Liver (tissue), 9 donors: Measurements from ENCODE around the gene FOXL1. TPM values are rescaled to one million over a fixed set of nuclear protein-coding genes. Genes with fewer than 3 reads are reported as not detected.

Source experiments
- DNase-seq: peaks from one replicate; pipeline ENCODE4 v3.0.0-alpha.2; 2017; ENCODE audit warnings: low spot score
- H3K27ac ChIP-seq, 2 donors: one replicate each; pipeline ENCODE4 v1.7.0; 2013; ENCODE audit warnings: inconsistent platforms in 2 of 2, low read length in 2 of 2, control low read depth in 1 of 2, low read depth in 1 of 2, mild to moderate bottlenecking in 1 of 2
- H3K27me3 ChIP-seq, 4 donors: one replicate each; pipeline versions ENCODE4 v1.6.1 to v1.7.0; 2013; ENCODE audit warnings: low read length in 3 of 4, inconsistent platforms in 1 of 4, mild to moderate bottlenecking in 1 of 4, moderate library complexity in 1 of 4; ENCODE audit not compliant: control insufficient read depth in 4 of 4, insufficient read depth in 4 of 4
- H3K36me3 ChIP-seq, 4 donors: one replicate each; pipeline versions ENCODE4 v1.6.1 to v1.7.0; 2013; ENCODE audit warnings: low read length in 3 of 4, mild to moderate bottlenecking in 3 of 4, low read depth in 1 of 4, moderate library complexity in 1 of 4; ENCODE audit not compliant: control insufficient read depth in 4 of 4, insufficient read depth in 3 of 4
- H3K4me1 ChIP-seq, 4 donors: one replicate each; pipeline versions ENCODE4 v1.6.1 to v1.7.0; 2013; ENCODE audit warnings: low read length in 3 of 4, mild to moderate bottlenecking in 3 of 4, moderate library complexity in 1 of 4; ENCODE audit not compliant: control insufficient read depth in 4 of 4, insufficient read depth in 4 of 4
- H3K4me3 ChIP-seq, 3 donors: one replicate each; pipeline versions ENCODE4 v1.6.1 to v1.7.0; 2013; ENCODE audit warnings: low read length in 3 of 3, control low read depth in 1 of 3, low read depth in 1 of 3, mild to moderate bottlenecking in 1 of 3
- H3K9ac ChIP-seq, 2 donors: one replicate each; pipeline ENCODE4 v1.7.0; 2013; ENCODE audit warnings: low read length in 2 of 2, mild to moderate bottlenecking in 2 of 2, moderate library complexity in 2 of 2, control low read depth in 1 of 2, low read depth in 1 of 2
- H3K9me3 ChIP-seq, 4 donors: one replicate each; pipeline versions ENCODE4 v1.6.1 to v1.7.0; 2013; ENCODE audit warnings: low read length in 3 of 4; ENCODE audit not compliant: control insufficient read depth in 4 of 4
- CTCF ChIP-seq: fragments of 150-350 bp; IDR thresholded peaks from 2 replicates; pipeline ENCODE4 v1.5.1; 2017; ENCODE audit warnings: improper control_type of control experiment, low read depth, low read length; ENCODE audit not compliant: missing input control
- EGR1 ChIP-seq, 2 donors: IDR thresholded peaks; 2 replicates each; pipeline ENCODE4 v1.6.1; 2016 to 2018; ENCODE audit warnings: antibody characterized with exemption in 2 of 2, low read depth in 2 of 2
- FOXA1 ChIP-seq: IDR thresholded peaks from 2 replicates; pipeline ENCODE4 v1.6.1; 2016; ENCODE audit warnings: antibody characterized with exemption
- FOXA2 ChIP-seq: IDR thresholded peaks from 2 replicates; pipeline ENCODE4 v1.6.1; 2016; ENCODE audit warnings: antibody characterized with exemption
- GABPA ChIP-seq, 2 donors: IDR thresholded peaks in 1 of 2; conservative IDR thresholded peaks in 1 of 2; 2 replicates each; pipeline ENCODE4 v1.6.1; 2016; ENCODE audit warnings: antibody characterized with exemption in 2 of 2, mild to moderate bottlenecking in 1 of 2, moderate library complexity in 1 of 2
- HNF4A ChIP-seq, 2 donors: conservative IDR thresholded peaks; 2 replicates each; pipeline ENCODE4 v1.6.1; 2016; ENCODE audit warnings: antibody characterized with exemption in 2 of 2, mild to moderate bottlenecking in 2 of 2
- HNF4G ChIP-seq: IDR thresholded peaks from 2 replicates; pipeline ENCODE4 v1.6.1; 2016; ENCODE audit warnings: antibody characterized with exemption
- JUND ChIP-seq, 2 donors: IDR thresholded peaks; 2 replicates each; pipeline ENCODE4 v1.6.1; 2016; ENCODE audit warnings: antibody characterized with exemption in 2 of 2
- NR2F2 ChIP-seq: IDR thresholded peaks from 2 replicates; pipeline ENCODE4 v1.6.1; 2016; ENCODE audit warnings: antibody characterized with exemption
- RAD21 ChIP-seq, 2 donors: IDR thresholded peaks; 2 replicates each; pipeline ENCODE4 v1.6.1; 2016; ENCODE audit warnings: antibody characterized with exemption in 2 of 2, mild to moderate bottlenecking in 2 of 2
- RXRA ChIP-seq, 2 donors: IDR thresholded peaks; 2 replicates each; pipeline ENCODE4 v1.6.1; 2017 to 2018; ENCODE audit warnings: antibody characterized with exemption in 2 of 2, mild to moderate bottlenecking in 1 of 2
- SP1 ChIP-seq: IDR thresholded peaks from 2 replicates; pipeline ENCODE4 v1.6.1; 2018; ENCODE audit warnings: antibody characterized with exemption, mild to moderate bottlenecking
- TAF1 ChIP-seq: conservative IDR thresholded peaks from 2 replicates; pipeline ENCODE4 v1.6.1; 2016; ENCODE audit warnings: antibody characterized with exemption, mild to moderate bottlenecking
- WGBS: extraction: QIAGEN DNeasy Blood & Tissue Kit; methylation state at CpG from one replicate; pipeline ENCODE4 v1.1.7; 2013; 5-methylcytosine and 5-hydroxymethylcytosine counted together
- polyA plus RNA-seq, 2 donors: library from polyadenylated mRNA; stranded (reverse) in 1 of 2; unstranded in 1 of 2; fragments of 200-250 nt in 1 of 2; fragments of >200 nt in 1 of 2; fragmentation: Nextera tagmentation in 1 of 2; extraction: Ambion mirVana in 1 of 2; gene quantifications; one replicate each; pipeline versions ENCODE4 v1.2.1 to v1.2.3, GENCODE V29; 2013 to 2015
- total RNA-seq, 2 donors: library from RNA; depleted of rRNA; stranded (reverse); fragments of >200 nt; gene quantifications; one replicate each; pipeline ENCODE4 v1.2.3, GENCODE V29; 2014
- TF ChIP-seq, protein P1 (sequence below): IDR thresholded peaks from 2 replicates; pipeline ENCODE4 v1.6.1; 2016; ENCODE audit warnings: antibody characterized with exemption
- TF ChIP-seq, protein P2 (sequence below): IDR thresholded peaks from 2 replicates; pipeline ENCODE4 v1.6.1; 2016; ENCODE audit warnings: antibody characterized with exemption, mild to moderate bottlenecking
- TF ChIP-seq, protein P3 (sequence below): IDR thresholded peaks from 2 replicates; pipeline ENCODE4 v1.6.1; 2016; ENCODE audit warnings: antibody characterized with exemption
- donor health status: healthy.
- donor health status: healthy.
- donor health status: healthy.
- donor health status: healthy.
- donor health status: healthy.

The FOXL1 gene
- total and polyA plus RNA-seq, 4 donors: 0.05 to 0.06 TPM; not detected in 2

DNA sequence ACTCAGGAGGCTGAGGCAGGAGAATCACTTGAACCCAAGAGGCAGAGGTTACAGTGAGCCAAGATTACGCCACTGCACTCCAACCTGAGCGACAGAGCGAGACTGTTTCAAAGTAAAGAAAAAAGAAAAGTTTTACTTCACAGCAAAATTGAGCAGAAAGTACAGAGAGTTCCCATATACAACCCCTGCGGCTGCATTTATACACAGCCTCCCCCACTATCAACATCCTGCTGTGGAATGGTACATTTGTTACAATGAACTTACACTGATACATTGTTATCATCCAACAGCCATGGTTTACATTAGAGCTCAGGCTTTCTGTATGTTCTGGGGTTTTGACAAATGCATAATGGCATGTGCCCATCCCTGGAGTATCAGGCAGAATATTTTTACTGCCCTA is 20.8 kb upstream of the FOXL1 start:
- TF ChIP-seq JUND (IDR thresholded peaks at IDR 0.05): no peak
- no peak for TF ChIP-seq HNF4A (conservative IDR thresholded peaks at IDR 0.05)
- no peak for TF ChIP-seq RAD21 (IDR thresholded peaks at IDR 0.05)
- TF ChIP-seq FOXA1: no peak
- TF ChIP-seq EGR1 (IDR thresholded peaks at IDR 0.05; ENCODE audit: low read depth in 2 of 2): no peak
- no peak for TF ChIP-seq SP1
- no peak for TF ChIP-seq CTCF
- TF ChIP-seq, protein P1, sequence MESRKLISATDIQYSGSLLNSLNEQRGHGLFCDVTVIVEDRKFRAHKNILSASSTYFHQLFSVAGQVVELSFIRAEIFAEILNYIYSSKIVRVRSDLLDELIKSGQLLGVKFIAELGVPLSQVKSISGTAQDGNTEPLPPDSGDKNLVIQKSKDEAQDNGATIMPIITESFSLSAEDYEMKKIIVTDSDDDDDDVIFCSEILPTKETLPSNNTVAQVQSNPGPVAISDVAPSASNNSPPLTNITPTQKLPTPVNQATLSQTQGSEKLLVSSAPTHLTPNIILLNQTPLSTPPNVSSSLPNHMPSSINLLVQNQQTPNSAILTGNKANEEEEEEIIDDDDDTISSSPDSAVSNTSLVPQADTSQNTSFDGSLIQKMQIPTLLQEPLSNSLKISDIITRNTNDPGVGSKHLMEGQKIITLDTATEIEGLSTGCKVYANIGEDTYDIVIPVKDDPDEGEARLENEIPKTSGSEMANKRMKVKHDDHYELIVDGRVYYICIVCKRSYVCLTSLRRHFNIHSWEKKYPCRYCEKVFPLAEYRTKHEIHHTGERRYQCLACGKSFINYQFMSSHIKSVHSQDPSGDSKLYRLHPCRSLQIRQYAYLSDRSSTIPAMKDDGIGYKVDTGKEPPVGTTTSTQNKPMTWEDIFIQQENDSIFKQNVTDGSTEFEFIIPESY: no peak
- TF ChIP-seq, protein P2, sequence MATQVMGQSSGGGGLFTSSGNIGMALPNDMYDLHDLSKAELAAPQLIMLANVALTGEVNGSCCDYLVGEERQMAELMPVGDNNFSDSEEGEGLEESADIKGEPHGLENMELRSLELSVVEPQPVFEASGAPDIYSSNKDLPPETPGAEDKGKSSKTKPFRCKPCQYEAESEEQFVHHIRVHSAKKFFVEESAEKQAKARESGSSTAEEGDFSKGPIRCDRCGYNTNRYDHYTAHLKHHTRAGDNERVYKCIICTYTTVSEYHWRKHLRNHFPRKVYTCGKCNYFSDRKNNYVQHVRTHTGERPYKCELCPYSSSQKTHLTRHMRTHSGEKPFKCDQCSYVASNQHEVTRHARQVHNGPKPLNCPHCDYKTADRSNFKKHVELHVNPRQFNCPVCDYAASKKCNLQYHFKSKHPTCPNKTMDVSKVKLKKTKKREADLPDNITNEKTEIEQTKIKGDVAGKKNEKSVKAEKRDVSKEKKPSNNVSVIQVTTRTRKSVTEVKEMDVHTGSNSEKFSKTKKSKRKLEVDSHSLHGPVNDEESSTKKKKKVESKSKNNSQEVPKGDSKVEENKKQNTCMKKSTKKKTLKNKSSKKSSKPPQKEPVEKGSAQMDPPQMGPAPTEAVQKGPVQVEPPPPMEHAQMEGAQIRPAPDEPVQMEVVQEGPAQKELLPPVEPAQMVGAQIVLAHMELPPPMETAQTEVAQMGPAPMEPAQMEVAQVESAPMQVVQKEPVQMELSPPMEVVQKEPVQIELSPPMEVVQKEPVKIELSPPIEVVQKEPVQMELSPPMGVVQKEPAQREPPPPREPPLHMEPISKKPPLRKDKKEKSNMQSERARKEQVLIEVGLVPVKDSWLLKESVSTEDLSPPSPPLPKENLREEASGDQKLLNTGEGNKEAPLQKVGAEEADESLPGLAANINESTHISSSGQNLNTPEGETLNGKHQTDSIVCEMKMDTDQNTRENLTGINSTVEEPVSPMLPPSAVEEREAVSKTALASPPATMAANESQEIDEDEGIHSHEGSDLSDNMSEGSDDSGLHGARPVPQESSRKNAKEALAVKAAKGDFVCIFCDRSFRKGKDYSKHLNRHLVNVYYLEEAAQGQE: no peak
- no peak for TF ChIP-seq TAF1
- no peak for TF ChIP-seq NR2F2
- no peak for TF ChIP-seq HNF4G
- TF ChIP-seq, protein P3, sequence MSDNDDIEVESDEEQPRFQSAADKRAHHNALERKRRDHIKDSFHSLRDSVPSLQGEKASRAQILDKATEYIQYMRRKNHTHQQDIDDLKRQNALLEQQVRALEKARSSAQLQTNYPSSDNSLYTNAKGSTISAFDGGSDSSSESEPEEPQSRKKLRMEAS: no peak
- no peak for TF ChIP-seq GABPA (IDR thresholded peaks at IDR 0.05 in 1 of 2, conservative IDR thresholded peaks at IDR 0.05 in 1 of 2)
- TF ChIP-seq RXRA (IDR thresholded peaks at IDR 0.05): no peak
- TF ChIP-seq FOXA2: no peak
- Histone ChIP-seq H3K27ac (no peak overlapping the region), H3K27me3 (peaks cover 0 to 4% (median 0%) of the 10 kb centered on the region in 4 donors)

More for the DNA sequence above, 20.8 kb upstream of the FOXL1 start:
- Histone ChIP-seq H3K4me3 (no peak overlapping the region), H3K9me3 (no peaks in the 10 kb centered on the region), H3K9ac (no peak overlapping the region), H3K36me3 (no peaks in the 10 kb centered on the region), H3K4me1 (peaks cover 0 to 16% (median 12%) of the 10 kb centered on the region in 4 donors)
- 81% methylated on average over 4 of the region's 4 CpGs for WGBS
- no peak for DNase-seq
